HG02763 (cell line): Measurements from ENCODE around the gene SDF2.
A peak's percentile ranks its signal among the peaks of the same experiment; 100 is the strongest.
"Not testable (repeated sequence)": the region's sequence is repeated elsewhere in the genome, so short reads cannot be mapped to it uniquely, and the experiment has no call there.

Experiments
- ATAC-seq: cut with Tn5 transposase; IDR thresholded peaks from one replicate; pipeline ENCODE4 v1.9.1; 2021; ENCODE audit warnings: mild to moderate bottlenecking, moderate library complexity; ENCODE audit not compliant: unreplicated experiment

The SDF2 gene

GRCh38 chr17:28635506-28635905 is 26.2 kb downstream of the SDF2 start:
- ATAC-seq, result no peak

- ATAC-seq, result no peak
Observed at GRCh38 chr17:28634206-28634865, 27.4 kb downstream of the SDF2 start.

GRCh38 chr17:28626818-28627217 is 34.9 kb downstream of the SDF2 start:
- ATAC-seq, result no peak

- ATAC-seq, result no peak
Observed at GRCh38 chr17:28624148-28624547, 37.6 kb downstream of the SDF2 start.

- no peak for ATAC-seq
Observed at GRCh38 chr17:28623696-28624095, 38.0 kb downstream of the SDF2 start.

- no peak for ATAC-seq
Observed at GRCh38 chr17:28622186-28622585, 39.5 kb downstream of the SDF2 start.

- no peak for ATAC-seq
Observed at GRCh38 chr17:28620010-28620409, 41.7 kb downstream of the SDF2 start.

- ATAC-seq, result no peak
Observed at GRCh38 chr17:28618464-28618863, 43.2 kb downstream of the SDF2 start.

- ATAC-seq, result no peak
Observed at GRCh38 chr17:28616281-28616680, 45.4 kb downstream of the SDF2 start.

- no peak for ATAC-seq
Observed at GRCh38 chr17:28615260-28615940, 46.3 kb downstream of the SDF2 start.

- ATAC-seq, result no peak
Observed at GRCh38 chr17:28613931-28614381, 47.8 kb downstream of the SDF2 start, which contains the start of gene RSKR. Gene RSKR (minus strand): TSS chr17:28614185. CDS start chr17:28614161, 24 bp downstream.

GRCh38 chr17:28612936-28613872 is 48.5 kb downstream of the SDF2 start:
- no peak for ATAC-seq

- no peak for ATAC-seq
Observed at GRCh38 chr17:28612531-28612930, 49.2 kb downstream of the SDF2 start.

- ATAC-seq, result no peak
Observed at GRCh38 chr17:28610376-28610775, 51.3 kb downstream of the SDF2 start.

- not testable (repeated sequence) for ATAC-seq
Observed at GRCh38 chr17:28604031-28604430, 57.7 kb downstream of the SDF2 start.

GRCh38 chr17:28599311-28600184 is 62.2 kb downstream of the SDF2 start:
- ATAC-seq, result peak; percentile 37

- peak; percentile 85 for ATAC-seq
Observed at GRCh38 chr17:28598799-28599310, 62.9 kb downstream of the SDF2 start, which contains the start of gene SPAG5. Gene SPAG5 (minus strand): TSS chr17:28599025. CDS start chr17:28598946, 79 bp downstream.

GRCh38 chr17:28598389-28598788 is 63.3 kb downstream of the SDF2 start:
- ATAC-seq, result no peak
